H1 (cell line): Measurements from ENCODE around the gene SOHLH1. TPM values are rescaled to one million over a fixed set of nuclear protein-coding genes. Genes with fewer than 3 reads are reported as not detected.

Experiments
- CTCF ChIA-PET: fragments of 300-600 bp; sonication (Branson Sonifier 250); formaldehyde crosslinking; loops from one replicate; lab custom pipeline; 2021; ENCODE audit not compliant: partially characterized antibody; lab: Charles Lee
- POLR2A ChIA-PET: fragments of 300-600 bp; sonication (Branson Sonifier 250); formaldehyde crosslinking; loops from one replicate; lab custom pipeline; 2021; ENCODE audit warnings: inconsistent platforms; ENCODE audit not compliant: partially characterized antibody; lab: Charles Lee
- DNase-seq, 2 experiments: peaks; one replicate each; pipeline versions ENCODE4 v3.0.0 to v3.0.0-alpha.2; 2010 to 2022; ENCODE audit warnings: low spot score in 2 of 2, low read depth in 1 of 2, mixed read lengths in 1 of 2
- FAIRE-seq: peaks from 2 replicates; lab custom pipeline; 2011; peaks lifted over from hg19 to GRCh38; lab: Jason Lieb, UNC
- H2AFZ ChIP-seq: 2 replicates; pipeline ENCODE4 v1.8.1; 2012; ENCODE audit warnings: low read length, inconsistent platforms
- H2AK5ac ChIP-seq: 2 replicates; pipeline ENCODE4 v1.6.1; 2013; ENCODE audit warnings: low read depth, low read length
- H2BK120ac ChIP-seq: replicated peaks from 2 replicates; pipeline ENCODE3; 2013; ENCODE audit warnings: low read depth, low read length, inconsistent platforms
- H2BK12ac ChIP-seq: 2 replicates; pipeline ENCODE4 v1.6.1; 2013; ENCODE audit warnings: low read depth, low read length
- H2BK15ac ChIP-seq: 2 replicates; pipeline ENCODE4 v1.6.1; 2013; ENCODE audit warnings: low read length
- H2BK20ac ChIP-seq: 2 replicates; pipeline ENCODE4 v1.6.1; 2013; ENCODE audit warnings: low read length
- H2BK5ac ChIP-seq: 2 replicates; pipeline ENCODE4 v1.6.1; 2013; ENCODE audit warnings: low read depth, low read length
- H3K14ac ChIP-seq: 2 replicates; pipeline ENCODE4 v1.6.1; 2013; ENCODE audit warnings: inconsistent platforms; ENCODE audit not compliant: insufficient read length
- H3K18ac ChIP-seq: 2 replicates; pipeline ENCODE4 v1.6.1; 2013; ENCODE audit warnings: low read length; ENCODE audit errors: extremely low read depth
- H3K23ac ChIP-seq: 2 replicates; pipeline ENCODE4 v1.6.1; 2013; ENCODE audit warnings: inconsistent platforms; ENCODE audit not compliant: insufficient read length
- H3K23me2 ChIP-seq: 2 replicates; pipeline ENCODE4 v1.6.1; 2013; ENCODE audit warnings: low read depth, low read length
- H3K27ac ChIP-seq: 2 replicates; pipeline ENCODE4 v1.6.1; 2011; ENCODE audit warnings: low read depth, low read length, inconsistent platforms
- H3K27me3 ChIP-seq, 4 experiments: replicated peaks in 1 of 4; 1 replicate in 1 of 4; 2 replicates in 3 of 4; pipeline versions ENCODE4 v1.6.1 to v1.8.1; 2011 to 2013; ENCODE audit warnings: low read length in 3 of 4, mild to moderate bottlenecking in 3 of 4, inconsistent platforms in 2 of 4, mixed read lengths in 2 of 4, moderate library complexity in 1 of 4; ENCODE audit not compliant: control insufficient read depth in 3 of 4, insufficient read depth in 3 of 4; ENCODE audit errors: extremely low read depth in 1 of 4
- H3K36me3 ChIP-seq, 4 experiments: 2 replicates each; pipeline versions ENCODE4 v1.6.1 to v1.8.1; 2011 to 2013; ENCODE audit warnings: mild to moderate bottlenecking in 4 of 4, low read length in 3 of 4, moderate library complexity in 2 of 4, control low read depth in 1 of 4, inconsistent platforms in 1 of 4; ENCODE audit not compliant: insufficient read depth in 4 of 4, control insufficient read depth in 2 of 4
- H3K4ac ChIP-seq: replicated peaks from 2 replicates; pipeline ENCODE3; 2013; ENCODE audit warnings: low read length, low read depth, mixed read lengths, inconsistent platforms; ENCODE audit not compliant: insufficient read length
- H3K4me1 ChIP-seq, 4 experiments: replicated peaks in 1 of 4; 1 replicate in 1 of 4; 2 replicates in 3 of 4; pipeline versions ENCODE4 v1.6.1 to v1.8.1; 2011 to 2013; ENCODE audit warnings: low read length in 3 of 4, inconsistent platforms in 2 of 4, mixed read lengths in 1 of 4; ENCODE audit not compliant: insufficient read depth in 4 of 4, control insufficient read depth in 3 of 4
- H3K4me2 ChIP-seq, 2 experiments: 2 replicates each; pipeline versions ENCODE4 v1.6.1 to v1.8.1; 2011 to 2013; ENCODE audit warnings: low read depth in 2 of 2, low read length in 2 of 2, control low read depth in 1 of 2, inconsistent platforms in 1 of 2, mild to moderate bottlenecking in 1 of 2; ENCODE audit not compliant: insufficient read depth in 1 of 2
- H3K4me3 ChIP-seq, 4 experiments: fragments of 200-600, 300-600 bp in 1 of 4; sonication (generic), shearing (Covaris generic), sonication (Bioruptor Twin) in 1 of 4; 2 replicates each; pipeline versions ENCODE4 v1.5.1 to v1.8.1; 2011 to 2016; ENCODE audit warnings: low read length in 4 of 4, low read depth in 3 of 4, control low read depth in 2 of 4, inconsistent platforms in 2 of 4, mild to moderate bottlenecking in 2 of 4, mixed read lengths in 1 of 4, moderate library complexity in 1 of 4; ENCODE audit not compliant: insufficient read depth in 2 of 4; ENCODE audit errors: extremely low read depth in 1 of 4
- H3K56ac ChIP-seq: replicated peaks from 2 replicates; pipeline ENCODE3; 2013; ENCODE audit warnings: low read depth, mild to moderate bottlenecking, mixed read lengths, low read length, inconsistent platforms; ENCODE audit not compliant: insufficient read length
- H3K79me1 ChIP-seq: 2 replicates; pipeline ENCODE4 v1.6.1; 2013; ENCODE audit warnings: low read depth, low read length, control low read depth
- H3K79me2 ChIP-seq, 2 experiments: 2 replicates each; pipeline versions ENCODE4 v1.6.1 to v1.8.1; 2012 to 2013; ENCODE audit warnings: low read length in 2 of 2, mild to moderate bottlenecking in 2 of 2, inconsistent platforms in 1 of 2; ENCODE audit not compliant: insufficient read depth in 2 of 2, control insufficient read depth in 1 of 2
- H3K9ac ChIP-seq, 4 experiments: replicated peaks in 1 of 4; 1 replicate in 1 of 4; 2 replicates in 3 of 4; pipeline versions ENCODE4 v1.6.1 to v1.8.1; 2011 to 2013; ENCODE audit warnings: low read depth in 3 of 4, low read length in 3 of 4, control low read depth in 2 of 4, mild to moderate bottlenecking in 2 of 4, moderate library complexity in 2 of 4, inconsistent platforms in 1 of 4; ENCODE audit errors: extremely low read depth in 1 of 4
- H3K9me3 ChIP-seq, 2 experiments: 2 replicates each; pipeline versions ENCODE4 v1.6.1 to v1.8.1; 2012 to 2013; ENCODE audit warnings: mild to moderate bottlenecking in 2 of 2, moderate library complexity in 2 of 2, control low read depth in 1 of 2, inconsistent platforms in 1 of 2, low read depth in 1 of 2, low read length in 1 of 2, mixed read lengths in 1 of 2; ENCODE audit not compliant: insufficient read depth in 2 of 2
- H4K20me1 ChIP-seq, 2 experiments: replicated peaks in 1 of 2; 2 replicates each; pipeline versions ENCODE3 to v1.8.1; 2011 to 2013; ENCODE audit warnings: inconsistent platforms in 2 of 2, low read length in 2 of 2, mild to moderate bottlenecking in 1 of 2; ENCODE audit not compliant: insufficient read depth in 2 of 2, control insufficient read depth in 1 of 2
- H4K5ac ChIP-seq: 2 replicates; pipeline ENCODE4 v1.6.1; 2013; ENCODE audit warnings: low read length, low read depth, mixed read lengths, inconsistent platforms; ENCODE audit not compliant: insufficient read length
- H4K8ac ChIP-seq: 2 replicates; pipeline ENCODE4 v1.8.0; 2013; ENCODE audit warnings: mild to moderate bottlenecking, moderate library complexity, low read length, inconsistent platforms; ENCODE audit not compliant: insufficient read depth; ENCODE audit errors: extremely low read depth
- H4K91ac ChIP-seq: replicated peaks from 2 replicates; pipeline ENCODE3; 2013; ENCODE audit warnings: low read length, mixed read lengths, inconsistent platforms; ENCODE audit not compliant: insufficient read length
- CTCF ChIP-seq, 3 experiments: IDR thresholded peaks; 1 replicate in 2 of 3; 2 replicates in 1 of 3; pipeline versions ENCODE4 v1.5.1 to v1.6.1; 2011; ENCODE audit warnings: low read length in 3 of 3, mild to moderate bottlenecking in 3 of 3, inconsistent platforms in 2 of 3, low read depth in 1 of 3, moderate library complexity in 1 of 3; ENCODE audit not compliant: insufficient read depth in 1 of 3; ENCODE audit errors: control extremely low read depth in 1 of 3
- GABPA ChIP-seq: IDR thresholded peaks from 2 replicates; pipeline ENCODE4 v1.6.1; 2011; ENCODE audit warnings: mild to moderate bottlenecking, low read length, moderate library complexity, borderline replicate concordance; ENCODE audit not compliant: insufficient read depth
- POLR2AphosphoS5 ChIP-seq: IDR thresholded peaks from 2 replicates; pipeline ENCODE4 v1.6.1; 2011; ENCODE audit warnings: low read depth, low read length
- RAD21 ChIP-seq, 2 experiments: IDR thresholded peaks in 1 of 2; conservative IDR thresholded peaks in 1 of 2; 2 replicates each; pipeline ENCODE4 v1.6.1; 2011; ENCODE audit warnings: low read depth in 2 of 2, low read length in 2 of 2, improper control_type of control experiment in 1 of 2, inconsistent platforms in 1 of 2, mild to moderate bottlenecking in 1 of 2, moderate library complexity in 1 of 2
- WGBS, 2 experiments: shearing (Covaris generic) in 1 of 2; methylation state at CpG; one replicate each; pipeline versions ENCODE4 v1.1.6 to v1.1.7; 2013 to 2015; ENCODE audit warnings: low lambda C conversion rate in 2 of 2, mixed read lengths in 2 of 2, inconsistent platforms in 1 of 2, low coverage in 1 of 2, missing lambda C conversion rate in 1 of 2; ENCODE audit not compliant: insufficient replicate concordance in 2 of 2, insufficient coverage in 1 of 2, insufficient read length in 1 of 2; ENCODE audit errors: extremely low coverage in 1 of 2, missing lambda C conversion rate in 1 of 2; 5-methylcytosine and 5-hydroxymethylcytosine counted together
- polyA plus RNA-seq, 7 experiments: library from polyadenylated mRNA; depleted of rRNA in 3 of 7; stranded (reverse) in 5 of 7; unstranded in 2 of 7; fragments of >200 nt in 5 of 7; fragments of 200-250 nt in 2 of 7; gene quantifications; 1 replicate in 5 of 7; 2 replicates in 1 of 7; 4 replicates in 1 of 7; pipeline versions ENCODE4 v1.2.1 to v1.2.3, GENCODE V29; 2011 to 2013; ENCODE audit warnings: missing spikeins in 2 of 7, mixed read lengths in 2 of 7
- total RNA-seq: library from RNA; stranded (reverse); fragmentation: NEBNext Ultra II Directional; extraction: Animal tissue kit (Norgen Biotek cat#: 25700); gene quantifications from 2 replicates; pipeline ENCODE4 v1.2.1, GENCODE V29; 2021

The SOHLH1 gene
- total and polyA plus RNA-seq, 2 of the 8 experiments (the other 6 are each of a cell fraction or from before 2014, with no cell fraction given), result 0.11 TPM; not detected in 1

- Histone ChIP-seq H3K4me2 (no peak overlapping the region), H2BK5ac (no peak overlapping the region), H3K56ac (no peak overlapping the region), H3K79me2 (no peaks in the 10 kb centered on the region), H4K20me1 (peaks cover 0 to 2% of the 10 kb centered on the region in 2 experiments), H2BK15ac (no peak overlapping the region), H3K36me3 (no peaks in the 10 kb centered on the region), H3K27me3 (peaks cover 0 to 10% (median 7%) of the 10 kb centered on the region in 4 experiments; a peak in 5 of 7 replicates), H2BK120ac (no peak overlapping the region), H2AK5ac (0 out of 2 replicates have a peak overlapping the region, but pooled peaks have one; percentile 53), H3K27ac (no peak overlapping the region), H3K79me1 (no peaks in the 10 kb centered on the region), H3K23ac (no peak overlapping the region), H4K8ac (peak overlapping the region; percentile 71; the same call in 1 of the 2 replicates), H4K5ac (no peak overlapping the region), H3K4me3 (no peak overlapping the region), H3K14ac (no peak overlapping the region), H3K18ac (no peak overlapping the region), H2AFZ (no peak overlapping the region), H3K9ac (no peak overlapping the region), H2BK20ac (no peak overlapping the region), H3K4ac (no peak overlapping the region), H4K91ac (no peak overlapping the region), H2BK12ac (no peak overlapping the region), H3K4me1 (peaks cover 0 to 9% (median 4%) of the 10 kb centered on the region in 4 experiments; a peak in 4 of 7 replicates), H3K9me3 (no peaks in the 10 kb centered on the region), H3K23me2 (no peaks in the 10 kb centered on the region)
- WGBS, 2 experiments, result 85% methylated on average over 15 of the region's 24 CpGs; no CpG with 5 or more reads in 1 of the 2 experiments
- POLR2A ChIA-PET, result no interaction called here
- DNase-seq, result no peak
- TF ChIP-seq POLR2AphosphoS5, result no peak
- TF ChIP-seq RAD21 (IDR thresholded peaks at IDR 0.05 in 1 of 2, conservative IDR thresholded peaks at IDR 0.05 in 1 of 2; ENCODE audit: low read depth in 2 of 2, low read length in 2 of 2), result peak in 1 of 2 experiments; percentile 37; a peak in 1 of 4 replicates
- TF ChIP-seq CTCF (IDR thresholded peaks at IDR 0.05; ENCODE audit: control extremely low read depth in 1 of 3, insufficient read depth in 1 of 3, low read depth in 1 of 3, low read length in 3 of 3), result peak in 2 of 3 experiments; percentile 33 to 39; a peak in 3 of 4 replicates
- TF ChIP-seq GABPA, result peak; percentile 21; the same call in 1 of the 2 replicates
- CTCF ChIA-PET, result interaction anchor here (0.6 to 2.1 kb wide), 9 partner anchors 10 to 185 kb away, joined by 3 to 6 read pairs (median 5); no protein-coding TSS in a partner anchor
- FAIRE-seq, result no peak
Measured at GRCh38 chr9:135741276-135742219, 42.3 kb upstream of the SOHLH1 start.
